SJSA1 (cell line): ENCODE data around the gene TK2. TPM values are rescaled to one million over a fixed set of nuclear protein-coding genes. Genes with fewer than 3 reads are reported as not detected.
"Not testable (repeated sequence)": the region's sequence is repeated elsewhere in the genome, so short reads cannot be mapped to it uniquely, and the experiment has no call there.

Experiments used
- DNase-seq, 2 experiments: peaks; one replicate each; pipeline ENCODE4 v3.0.0-alpha.2; 2015 to 2020; ENCODE audit warnings: low spot score in 2 of 2, low read depth in 1 of 2
- H3K27ac ChIP-seq: fragments of 250-450 bp; sonication (Bioruptor Pico); 2 replicates; pipeline ENCODE4 v1.5.1; 2020; ENCODE audit warnings: mild to moderate bottlenecking, moderate library complexity
- H3K27me3 ChIP-seq: fragments of 250-450 bp; sonication (Bioruptor Pico); replicated peaks from 2 replicates; pipeline ENCODE4 v1.5.1; 2020; ENCODE audit warnings: mild to moderate bottlenecking, moderate library complexity
- H3K36me3 ChIP-seq: fragments of 250-450 bp; sonication (Bioruptor Pico); 2 replicates; pipeline ENCODE4 v1.5.1; 2020; ENCODE audit warnings: mild to moderate bottlenecking
- H3K4me1 ChIP-seq: fragments of 250-450 bp; sonication (Bioruptor Pico); replicated peaks from 2 replicates; pipeline ENCODE4 v1.6.1; 2021; ENCODE audit warnings: mild to moderate bottlenecking
- H3K4me3 ChIP-seq: fragments of 250-450 bp; sonication (Bioruptor Pico); 2 replicates; pipeline ENCODE4 v1.5.1; 2020; ENCODE audit warnings: mild to moderate bottlenecking
- H3K9me3 ChIP-seq: fragments of 250-450 bp; sonication (Bioruptor Pico); replicated peaks from 2 replicates; pipeline ENCODE4 v1.5.1; 2020; ENCODE audit warnings: mild to moderate bottlenecking
- total RNA-seq: library from RNA; depleted of rRNA; stranded (reverse); fragments of >200 nt; shearing (Covaris generic); gene quantifications from 2 replicates; pipeline ENCODE4 v1.2.3, GENCODE V29; 2014

Gene TK2
- total RNA-seq, 1 experiment from 2014 or later = 28.9 TPM

GRCh38 chr16:66507731-66508239, 42.1 kb downstream of the TK2 start:
- peaks cover 19% of the 10 kb centered on the region for H3K36me3 ChIP-seq
- no peak for DNase-seq
- peaks cover 27% of the 10 kb centered on the region for H3K4me1 ChIP-seq
- no peaks in the 10 kb centered on the region for H3K27me3 ChIP-seq
- no peak overlapping the region for H3K4me3 ChIP-seq
- no peaks in the 10 kb centered on the region for H3K9me3 ChIP-seq
- no peak overlapping the region for H3K27ac ChIP-seq

DNA sequence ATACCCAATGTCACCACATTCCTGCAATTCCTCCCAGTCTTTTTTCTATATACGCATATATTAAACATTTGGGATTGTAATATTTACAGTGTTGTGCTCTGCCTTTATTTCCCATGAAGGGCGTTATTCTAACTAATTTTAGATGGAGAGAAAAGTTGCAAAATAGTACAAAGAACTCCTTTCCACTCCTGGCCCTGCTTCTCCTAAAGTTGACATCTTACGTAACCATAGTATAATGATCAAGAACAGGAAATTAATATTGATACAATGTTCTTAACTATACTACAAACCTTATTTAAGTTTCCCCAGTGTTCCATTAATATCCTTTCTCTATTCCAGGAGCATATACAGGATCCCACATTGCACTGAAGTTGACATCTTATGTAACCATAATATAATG, 46.3 kb downstream of the TK2 start:
- H3K4me3 ChIP-seq = no peak overlapping the region
- H3K9me3 ChIP-seq = no peaks in the 10 kb centered on the region
- no peaks in the 10 kb centered on the region for H3K27me3 ChIP-seq
- DNase-seq = no peak
- H3K27ac ChIP-seq = no peak overlapping the region
- peaks cover 8% of the 10 kb centered on the region for H3K4me1 ChIP-seq
- H3K36me3 ChIP-seq = no peaks in the 10 kb centered on the region

GRCh38 chr16:66503030-66503429, 46.9 kb downstream of the TK2 start:
- Histone ChIP-seq H3K27ac (no peak overlapping the region), H3K36me3 (no peaks in the 10 kb centered on the region), H3K9me3 (no peaks in the 10 kb centered on the region), H3K4me1 (peaks cover 2% of the 10 kb centered on the region), H3K27me3 (no peaks in the 10 kb centered on the region), H3K4me3 (no peak overlapping the region)
- DNase-seq = peak in 1 of 2 experiments; percentile 19

- H3K27me3 ChIP-seq = no peaks in the 10 kb centered on the region
- H3K4me3 ChIP-seq = no peak overlapping the region
- H3K4me1 ChIP-seq = no peaks in the 10 kb centered on the region
- H3K9me3 ChIP-seq = no peaks in the 10 kb centered on the region
- DNase-seq = peak in 1 of 2 experiments; percentile 38
- no peaks in the 10 kb centered on the region for H3K36me3 ChIP-seq
- no peak overlapping the region for H3K27ac ChIP-seq
These were observed 47.7 kb downstream of the TK2 start for GRCh38 chr16:66502020-66502913.

DNA sequence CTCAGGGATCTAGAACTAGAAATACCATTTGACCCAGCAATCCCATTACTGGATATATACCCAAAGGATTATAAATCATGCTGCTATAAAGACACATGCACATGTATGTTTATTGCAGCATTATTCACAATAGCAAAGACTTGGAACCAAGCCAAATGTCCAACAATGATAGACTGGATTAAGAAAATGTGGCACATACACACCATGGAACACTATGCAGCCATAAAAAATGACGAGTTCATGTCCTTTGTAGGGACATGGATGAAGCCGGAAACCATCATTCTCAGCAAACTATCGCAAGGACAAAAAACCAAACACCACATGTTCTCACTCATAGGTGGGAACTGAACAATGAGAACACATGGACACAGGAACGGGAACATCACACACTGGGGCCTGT, 48.4 kb downstream of the TK2 start:
- not testable (repeated sequence) for H3K36me3 ChIP-seq, H3K27ac ChIP-seq

DNA sequence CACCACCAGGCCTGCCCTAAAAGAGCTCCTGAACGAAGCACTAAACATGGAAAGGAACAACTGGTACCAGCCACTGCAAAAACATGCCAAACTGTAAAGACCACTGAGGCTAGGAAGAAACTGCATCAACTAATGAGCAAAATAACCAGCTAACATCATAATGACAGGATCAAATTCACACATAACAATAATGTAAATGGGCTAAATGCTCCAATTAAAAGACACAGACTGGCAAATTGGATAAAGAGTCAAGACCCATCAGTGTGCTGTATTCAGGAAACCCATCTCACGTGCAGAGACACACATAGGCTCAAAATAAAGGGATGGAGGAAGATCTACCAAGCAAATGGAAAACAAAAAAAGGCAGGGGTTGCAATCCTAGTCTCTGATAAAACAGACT, 52.0 kb downstream of the TK2 start:
- H3K9me3 ChIP-seq, H3K4me3 ChIP-seq, H3K27ac ChIP-seq, H3K36me3 ChIP-seq, H3K27me3 ChIP-seq, H3K4me1 ChIP-seq, DNase-seq: not testable (repeated sequence)

More for the DNA sequence above, 48.4 kb downstream of the TK2 start:
- not testable (repeated sequence) for H3K27me3 ChIP-seq, H3K4me1 ChIP-seq, DNase-seq, H3K4me3 ChIP-seq, H3K9me3 ChIP-seq

DNA sequence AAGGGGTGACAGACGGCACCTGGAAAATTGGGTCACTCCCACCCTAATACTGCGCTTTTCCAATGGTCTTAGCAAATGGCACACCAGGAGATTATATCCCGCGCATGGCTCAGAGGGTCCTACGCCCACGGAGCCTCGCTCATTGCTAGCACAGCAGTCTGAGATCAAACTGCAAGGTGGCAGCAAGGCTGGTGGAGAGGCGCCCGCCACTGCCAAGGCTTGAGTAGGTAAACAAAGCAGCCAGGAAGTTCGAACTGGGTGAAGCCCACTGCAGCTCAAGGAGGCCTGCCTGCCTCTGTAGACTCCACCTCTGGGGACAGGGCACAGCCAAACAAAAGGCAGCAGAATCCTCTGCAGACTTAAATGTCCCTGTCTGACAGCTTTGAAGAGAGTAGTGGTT, 53.7 kb downstream of the TK2 start:
- not testable (repeated sequence) for H3K4me3 ChIP-seq, H3K36me3 ChIP-seq, H3K4me1 ChIP-seq, H3K27me3 ChIP-seq, H3K27ac ChIP-seq, H3K9me3 ChIP-seq
- peak in 1 of 2 experiments; percentile 14 for DNase-seq

DNA sequence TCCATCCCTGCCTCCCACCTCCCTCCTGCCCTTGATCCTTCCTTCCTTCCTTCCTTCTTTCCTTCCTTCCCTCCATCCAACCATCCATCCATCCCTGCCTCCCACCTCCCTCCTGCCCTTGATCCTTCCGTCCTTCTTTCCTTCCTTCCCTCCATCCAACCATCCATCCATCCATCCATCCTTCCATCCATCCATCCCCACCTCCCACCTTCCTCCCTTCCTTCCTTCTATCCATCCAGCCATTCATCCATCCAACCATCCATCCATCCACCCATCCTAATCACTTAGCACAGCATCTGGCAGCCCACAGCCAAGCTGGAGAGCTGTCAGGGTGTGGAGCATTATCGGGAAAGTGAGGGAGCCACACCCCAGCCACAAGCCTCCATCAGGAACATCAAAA, 54.5 kb downstream of the TK2 start:
- Histone ChIP-seq H3K36me3 (no peaks in the 10 kb centered on the region), H3K4me3 (no peak overlapping the region), H3K27ac (no peak overlapping the region), H3K9me3 (no peaks in the 10 kb centered on the region), H3K4me1 (no peaks in the 10 kb centered on the region), H3K27me3 (no peaks in the 10 kb centered on the region)
- peak in 1 of 2 experiments; percentile 31 for DNase-seq

GRCh38 chr16:66494916-66495315, 55.0 kb downstream of the TK2 start:
- Histone ChIP-seq H3K36me3 (no peaks in the 10 kb centered on the region), H3K4me3 (no peak overlapping the region), H3K9me3 (no peaks in the 10 kb centered on the region), H3K4me1 (no peaks in the 10 kb centered on the region), H3K27ac (no peak overlapping the region), H3K27me3 (no peaks in the 10 kb centered on the region)
- peak in 1 of 2 experiments; percentile 12 for DNase-seq

- Histone ChIP-seq H3K4me3 (no peak overlapping the region), H3K36me3 (no peaks in the 10 kb centered on the region), H3K9me3 (no peaks in the 10 kb centered on the region), H3K27me3 (no peaks in the 10 kb centered on the region), H3K4me1 (no peaks in the 10 kb centered on the region), H3K27ac (no peak overlapping the region)
- DNase-seq = peak in 1 of 2 experiments; percentile 32
These were observed 56.2 kb downstream of the TK2 start for GRCh38 chr16:66493490-66494401.

DNA sequence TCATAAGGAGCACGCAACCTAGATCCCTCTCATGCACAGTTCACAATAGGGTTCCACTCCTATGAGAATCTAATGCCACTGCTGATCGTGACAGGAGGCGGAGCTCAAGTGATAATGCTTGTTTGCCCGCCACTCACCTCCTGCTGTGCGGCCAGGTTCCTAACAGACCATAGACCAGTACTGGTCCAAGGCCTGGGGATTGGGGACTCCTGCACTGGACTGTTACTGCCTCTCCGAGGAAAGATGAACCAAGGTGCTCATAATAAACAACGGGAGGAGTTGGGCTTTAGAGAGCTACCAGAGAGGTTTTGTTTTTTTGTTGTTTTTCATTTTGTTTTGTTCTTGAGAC, 58.2 kb downstream of the TK2 start:
- Histone ChIP-seq H3K4me1 (no peaks in the 10 kb centered on the region), H3K36me3 (no peaks in the 10 kb centered on the region), H3K4me3 (no peak overlapping the region), H3K27me3 (no peaks in the 10 kb centered on the region), H3K27ac (no peak overlapping the region), H3K9me3 (no peaks in the 10 kb centered on the region)
- DNase-seq = peak in 1 of 2 experiments; percentile 30

GRCh38 chr16:66490774-66491715, 58.9 kb downstream of the TK2 start:
- H3K9me3 ChIP-seq = no peaks in the 10 kb centered on the region
- H3K4me1 ChIP-seq = no peaks in the 10 kb centered on the region
- peak in 1 of 2 experiments; percentile 45 for DNase-seq
- no peak overlapping the region for H3K27ac ChIP-seq
- H3K36me3 ChIP-seq = no peaks in the 10 kb centered on the region
- H3K4me3 ChIP-seq = no peak overlapping the region
- H3K27me3 ChIP-seq = no peaks in the 10 kb centered on the region

- no peaks in the 10 kb centered on the region for H3K9me3 ChIP-seq
- H3K4me1 ChIP-seq = no peaks in the 10 kb centered on the region
- no peaks in the 10 kb centered on the region for H3K27me3 ChIP-seq
- H3K27ac ChIP-seq = no peak overlapping the region
- no peaks in the 10 kb centered on the region for H3K36me3 ChIP-seq
- peak in 1 of 2 experiments; percentile 14 for DNase-seq
- no peak overlapping the region for H3K4me3 ChIP-seq
These were observed 60.1 kb downstream of the TK2 start for GRCh38 chr16:66489818-66490217.
